Central memory CD8-positive, alpha-beta T cell (primary cell): ENCODE data around the gene NOTUM.
A peak's percentile ranks its signal among the peaks of the same experiment; 100 is the strongest.
"Not testable (repeated sequence)": the region's sequence is repeated elsewhere in the genome, so short reads cannot be mapped to it uniquely, and the experiment has no call there.

ENCODE experiments used
- ATAC-seq: fragments of 150-1000 bp; cut with Tn5 transposase; replicated peaks from 2 replicates; pipeline ENCODE4 v1.10.0; 2022; ENCODE audit warnings: mild to moderate bottlenecking, moderate FRiP score, moderate number of reproducible peaks; ENCODE audit not compliant: poor library complexity, severe bottlenecking; ENCODE audit errors: extremely low read depth
- DNase-seq, 2 donors: peaks; one replicate each; pipeline ENCODE4 v3.0.0; 2021; ENCODE audit warnings: low spot score in 2 of 2
- H3K27ac Mint-ChIP-seq: one replicate; pipeline ENCODE4 v1.8.0; 2022; ENCODE audit warnings: low read depth, mild to moderate bottlenecking, moderate library complexity, mixed read lengths
- H3K27me3 Mint-ChIP-seq: one replicate; pipeline ENCODE4 v1.8.0; 2022; ENCODE audit warnings: mixed read lengths
- H3K36me3 Mint-ChIP-seq: one replicate; pipeline ENCODE4 v1.8.0; 2022; ENCODE audit warnings: mild to moderate bottlenecking, moderate library complexity, mixed read lengths; ENCODE audit not compliant: insufficient read depth
- H3K4me1 Mint-ChIP-seq: one replicate; pipeline ENCODE4 v1.8.0; 2022; ENCODE audit warnings: mixed read lengths
- H3K4me3 Mint-ChIP-seq: one replicate; pipeline ENCODE4 v1.8.0; 2022; ENCODE audit warnings: mild to moderate bottlenecking, moderate library complexity, mixed read lengths
- H3K9me3 Mint-ChIP-seq: one replicate; pipeline ENCODE4 v1.8.0; 2022; ENCODE audit warnings: mixed read lengths

Gene NOTUM

GRCh38 chr17:81992306-81993102 is 31.5 kb upstream of the NOTUM start:
- DNase-seq (no peak), ATAC-seq (no peak)
- Mint-ChIP-seq H3K4me3 (no peak overlapping the region), H3K9me3 (no peaks in the 10 kb centered on the region), H3K36me3 (peaks cover 9% of the 10 kb centered on the region), H3K27me3 (no peaks in the 10 kb centered on the region), H3K27ac (no peak overlapping the region), H3K4me1 (peaks cover 6% of the 10 kb centered on the region)

DNA sequence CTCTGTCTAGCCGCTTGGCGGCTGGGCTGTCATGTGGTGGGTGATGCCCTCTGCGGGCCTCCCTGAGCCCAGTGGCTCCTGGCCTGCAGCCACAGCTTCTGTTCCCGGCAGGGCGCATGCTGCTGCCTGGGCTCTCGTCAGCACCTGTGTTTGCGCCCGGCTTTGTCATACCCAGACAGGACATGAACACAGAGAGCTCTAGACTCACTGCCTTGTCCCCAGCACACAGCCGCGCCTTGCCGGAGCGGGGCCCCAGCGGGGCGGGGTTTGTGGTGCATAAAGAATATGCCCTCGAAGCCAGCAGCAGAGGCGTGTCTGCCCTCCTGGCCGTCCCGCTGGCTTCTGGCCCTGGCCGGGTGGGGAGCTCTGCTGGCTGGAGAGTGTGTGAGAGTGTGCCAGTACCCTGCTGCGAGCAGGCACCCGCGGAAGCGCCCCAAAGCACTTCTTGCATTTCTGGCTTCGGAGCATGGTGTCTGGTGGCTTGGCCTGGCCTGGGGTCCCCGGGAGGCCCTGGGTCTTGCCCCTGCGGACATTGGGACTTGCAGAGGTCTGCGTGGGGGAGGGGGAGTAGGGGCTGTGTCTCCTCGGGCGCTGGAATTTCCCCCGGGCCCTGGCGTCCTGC is 30.8 kb upstream of the NOTUM start:
- DNase-seq: no peak
- Mint-ChIP-seq H3K4me3 (no peak overlapping the region), H3K9me3 (no peaks in the 10 kb centered on the region), H3K27ac (no peak overlapping the region), H3K36me3 (peaks cover 9% of the 10 kb centered on the region), H3K4me1 (peaks cover 8% of the 10 kb centered on the region), H3K27me3 (no peaks in the 10 kb centered on the region)
- no peak for ATAC-seq

DNA sequence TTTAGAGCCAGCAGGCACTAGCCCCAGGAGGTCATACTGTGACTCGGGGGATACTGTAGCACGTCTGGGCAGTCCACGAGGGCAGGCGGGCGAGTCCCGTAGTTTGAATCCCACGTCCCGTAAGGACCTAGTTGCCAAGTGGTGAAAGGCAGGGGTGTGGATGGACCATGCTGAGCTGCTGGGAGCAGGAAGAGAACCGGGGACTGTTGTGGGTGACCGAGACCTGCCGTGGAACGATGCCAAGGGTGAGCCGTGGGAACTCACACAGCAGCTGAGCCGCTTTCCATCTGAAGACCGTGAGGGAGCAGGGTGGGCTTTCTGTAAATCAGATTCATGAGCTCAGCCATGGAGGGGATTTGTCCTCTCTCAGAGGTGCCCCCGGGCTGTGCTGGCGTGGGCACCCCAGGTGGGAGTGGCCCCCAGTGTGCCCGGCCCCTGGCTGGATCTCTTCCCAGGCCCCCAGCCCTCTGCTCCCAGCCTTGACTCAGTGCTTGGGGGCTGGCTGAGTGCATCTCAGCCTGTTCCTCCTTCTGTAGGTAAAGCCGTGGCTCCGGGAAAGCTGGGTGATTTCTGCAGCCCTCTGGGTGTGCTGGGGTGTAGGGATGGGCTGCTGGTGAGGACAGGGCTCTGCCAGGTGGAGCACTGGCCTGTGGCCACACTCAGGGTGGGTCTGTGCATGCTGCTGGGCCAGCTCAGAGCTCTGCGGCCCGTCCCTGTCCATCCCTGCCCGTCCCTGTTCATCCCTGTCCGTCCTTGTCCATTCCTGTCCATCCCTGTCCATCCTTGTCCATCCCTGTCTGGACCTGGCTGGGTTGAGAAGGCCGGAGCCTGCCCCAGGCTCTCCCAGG is 30.1 kb upstream of the NOTUM start:
- no peak overlapping the region for H3K27ac Mint-ChIP-seq

GRCh38 chr17:81987161-81987770 is 26.3 kb upstream of the NOTUM start:
- ATAC-seq: no peak
- H3K9me3 Mint-ChIP-seq: no peaks in the 10 kb centered on the region
- peaks cover 11% of the 10 kb centered on the region for H3K36me3 Mint-ChIP-seq
- H3K27ac Mint-ChIP-seq: peak overlapping the region; percentile 22
- peaks cover 25% of the 10 kb centered on the region for H3K4me1 Mint-ChIP-seq
- H3K27me3 Mint-ChIP-seq: no peaks in the 10 kb centered on the region
- no peak overlapping the region for H3K4me3 Mint-ChIP-seq
- DNase-seq: no peak

More for the DNA sequence above, 30.1 kb upstream of the NOTUM start:
- Mint-ChIP-seq H3K9me3 (no peaks in the 10 kb centered on the region), H3K4me1 (peaks cover 13% of the 10 kb centered on the region), H3K36me3 (peaks cover 9% of the 10 kb centered on the region), H3K27me3 (no peaks in the 10 kb centered on the region), H3K4me3 (no peak overlapping the region)
- no peak for DNase-seq
- no peak for ATAC-seq

DNA sequence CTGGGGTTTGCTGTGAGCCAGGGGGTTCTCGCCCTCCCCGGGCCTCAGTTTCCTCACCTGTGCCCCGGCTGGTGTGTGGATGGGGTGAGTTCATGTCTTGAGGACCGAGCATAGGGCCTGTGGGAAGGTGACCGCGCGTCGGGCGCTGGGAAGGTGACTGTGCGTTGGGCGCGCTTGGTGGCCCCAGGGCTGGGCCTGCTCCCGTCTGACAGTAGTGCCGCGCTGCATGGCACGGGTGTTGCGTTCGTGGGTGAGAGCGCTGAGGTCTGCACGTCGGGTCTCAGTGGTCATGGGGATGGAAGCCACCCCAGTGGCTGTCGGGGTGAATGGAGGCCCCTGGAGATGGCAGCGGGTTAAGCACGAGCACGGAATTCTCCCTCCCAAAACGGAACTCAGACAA is 25.6 kb upstream of the NOTUM start:
- Mint-ChIP-seq H3K9me3 (no peaks in the 10 kb centered on the region), H3K4me1 (peaks cover 25% of the 10 kb centered on the region), H3K27me3 (no peaks in the 10 kb centered on the region), H3K4me3 (no peak overlapping the region), H3K36me3 (peaks cover 11% of the 10 kb centered on the region), H3K27ac (peak overlapping the region; percentile 22)
- ATAC-seq (no peak), DNase-seq (no peak)

DNA sequence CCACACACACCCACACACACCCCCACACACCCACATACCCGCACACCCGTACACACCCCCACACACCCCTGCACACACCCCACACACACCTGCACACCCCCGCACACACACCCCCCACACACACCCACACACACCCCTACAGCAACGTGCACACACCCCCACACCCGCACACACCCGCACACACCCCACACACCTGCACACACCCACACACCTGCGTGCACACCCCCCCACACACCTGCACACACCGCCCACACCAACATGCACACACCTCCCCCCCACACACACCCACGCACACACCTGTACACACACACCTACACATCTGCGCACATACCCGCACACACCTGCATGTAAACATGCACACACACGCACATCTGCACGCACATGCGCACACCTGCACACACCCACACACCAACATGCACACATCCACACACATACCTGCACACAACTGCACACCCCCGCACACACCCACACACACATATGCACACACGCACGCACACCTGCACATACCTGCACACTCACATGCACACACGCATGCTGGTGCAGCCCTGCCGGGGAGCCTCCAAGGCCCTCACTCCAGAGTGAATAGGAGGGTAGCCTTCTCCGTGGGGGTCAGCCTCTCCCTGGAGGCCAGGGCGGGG is 23.9 kb upstream of the NOTUM start:
- Mint-ChIP-seq H3K27me3 (no peaks in the 10 kb centered on the region), H3K9me3 (no peaks in the 10 kb centered on the region), H3K36me3 (peaks cover 8% of the 10 kb centered on the region), H3K4me3 (no peak overlapping the region), H3K4me1 (peaks cover 27% of the 10 kb centered on the region), H3K27ac (no peak overlapping the region)
- DNase-seq: no peak
- no peak for ATAC-seq

- H3K4me3 Mint-ChIP-seq: no peak overlapping the region
- DNase-seq: no peak
- no peaks in the 10 kb centered on the region for H3K9me3 Mint-ChIP-seq
- H3K4me1 Mint-ChIP-seq: peaks cover 36% of the 10 kb centered on the region
- H3K27me3 Mint-ChIP-seq: no peaks in the 10 kb centered on the region
- H3K27ac Mint-ChIP-seq: no peak overlapping the region
- peaks cover 9% of the 10 kb centered on the region for H3K36me3 Mint-ChIP-seq
- no peak for ATAC-seq
These were observed 22.8 kb upstream of the NOTUM start for GRCh38 chr17:81983639-81984373.

DNA sequence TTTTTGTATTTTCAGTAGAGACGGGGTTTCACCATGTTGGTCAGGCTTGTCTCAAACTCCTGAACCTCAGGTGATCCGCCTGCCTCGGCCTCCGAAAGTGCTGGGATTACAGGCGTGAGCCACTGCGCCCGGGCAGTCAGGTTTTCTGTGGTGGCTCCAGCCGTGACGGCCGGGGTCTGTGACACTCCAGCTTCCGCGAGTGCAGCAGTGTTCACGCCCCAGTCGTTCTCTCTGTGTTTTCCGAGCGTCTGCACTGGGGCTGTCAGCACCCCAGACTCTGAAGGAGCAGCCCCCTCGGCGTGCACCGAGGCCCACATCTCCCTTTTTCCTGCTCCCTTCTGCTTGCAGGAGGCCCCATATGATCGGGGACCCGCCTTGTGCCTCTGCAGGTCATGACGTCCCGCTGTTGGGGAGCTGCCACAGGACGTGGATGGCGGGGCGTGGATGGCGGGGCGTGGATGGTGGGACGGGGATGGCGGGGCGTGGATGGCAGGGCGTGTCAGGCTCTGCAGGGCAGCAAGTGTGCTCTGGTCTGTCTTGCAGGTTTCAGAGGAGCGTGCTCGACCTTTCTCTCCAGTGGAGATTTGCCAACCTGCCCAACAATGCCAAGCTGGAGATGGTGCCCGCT is 22.1 kb upstream of the NOTUM start:
- Mint-ChIP-seq H3K4me1 (peaks cover 41% of the 10 kb centered on the region), H3K27ac (no peak overlapping the region), H3K27me3 (no peaks in the 10 kb centered on the region), H3K36me3 (peaks cover 10% of the 10 kb centered on the region), H3K9me3 (no peaks in the 10 kb centered on the region), H3K4me3 (no peak overlapping the region)
- no peak for ATAC-seq
- DNase-seq: no peak

DNA sequence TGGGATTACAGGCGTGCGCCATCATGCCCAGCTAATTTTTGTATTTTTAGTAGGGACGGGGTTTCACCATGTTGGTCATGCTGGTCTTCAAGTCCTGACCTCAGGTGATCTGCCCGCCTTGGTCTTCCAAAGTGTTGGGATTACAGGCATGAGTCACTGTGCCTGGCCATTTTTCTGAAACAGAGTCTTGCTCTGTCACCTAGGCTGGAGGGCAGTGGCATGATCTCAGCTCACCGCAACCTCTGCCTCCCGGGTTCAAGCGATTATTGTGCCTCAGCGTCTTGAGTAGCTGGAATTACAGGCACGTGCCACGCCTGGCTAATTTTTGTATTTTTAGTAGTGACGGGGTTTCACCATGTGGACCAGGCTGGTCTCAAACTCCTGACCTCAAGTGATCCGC is 20.5 kb upstream of the NOTUM start:
- H3K4me3 Mint-ChIP-seq, H3K9me3 Mint-ChIP-seq, H3K27me3 Mint-ChIP-seq, H3K27ac Mint-ChIP-seq, ATAC-seq, DNase-seq: not testable (repeated sequence)
- Mint-ChIP-seq H3K4me1 (peaks cover 42% of the 10 kb centered on the region), H3K36me3 (peaks cover 12% of the 10 kb centered on the region)

DNA sequence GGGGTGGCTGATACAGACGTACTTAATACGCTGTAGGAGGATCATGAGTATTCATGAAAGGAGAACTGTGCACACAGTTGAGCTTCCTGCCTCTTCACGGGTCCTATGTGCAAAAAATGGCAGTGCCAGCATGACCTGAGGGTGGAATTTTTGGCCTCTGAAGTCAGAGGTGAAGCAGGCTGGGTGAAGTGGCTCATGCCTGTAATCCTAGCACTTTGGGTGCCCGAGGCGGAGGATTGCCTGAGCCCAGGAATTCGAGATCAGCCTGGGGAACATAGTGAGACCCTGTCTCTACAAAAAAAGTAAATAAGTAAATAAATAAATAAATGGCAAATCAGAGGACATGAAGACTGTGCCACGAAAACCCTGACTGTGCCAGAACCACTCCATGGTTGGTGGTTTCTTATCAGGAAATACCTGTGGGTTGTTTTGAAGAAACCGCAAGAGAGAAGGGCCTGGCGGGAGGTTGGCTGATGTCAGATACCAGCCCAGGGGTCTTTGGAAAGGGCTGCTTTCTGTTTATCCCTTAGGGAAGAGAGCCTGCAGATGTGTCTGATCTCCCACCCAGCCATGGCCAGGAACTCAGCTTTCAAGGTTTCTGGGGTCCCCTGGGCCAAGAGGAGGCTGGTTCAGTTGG is 19.8 kb upstream of the NOTUM start:
- Mint-ChIP-seq H3K9me3 (no peaks in the 10 kb centered on the region), H3K27ac (no peak overlapping the region), H3K4me3 (no peak overlapping the region), H3K36me3 (peaks cover 12% of the 10 kb centered on the region), H3K4me1 (peaks cover 44% of the 10 kb centered on the region), H3K27me3 (no peaks in the 10 kb centered on the region)
- ATAC-seq (no peak), DNase-seq (no peak)

- H3K27me3 Mint-ChIP-seq: no peaks in the 10 kb centered on the region
- no peaks in the 10 kb centered on the region for H3K9me3 Mint-ChIP-seq
- ATAC-seq (no peak), DNase-seq (no peak)
- H3K4me1 Mint-ChIP-seq: peaks cover 42% of the 10 kb centered on the region
- no peak overlapping the region for H3K4me3 Mint-ChIP-seq
- peaks cover 12% of the 10 kb centered on the region for H3K36me3 Mint-ChIP-seq
- H3K27ac Mint-ChIP-seq: no peak overlapping the region
These were observed 19.1 kb upstream of the NOTUM start for GRCh38 chr17:81980122-81980521.
